HG02610 (cell line): ENCODE measurements around the gene HAAO.
"Not testable (repeated sequence)": the region's sequence is repeated elsewhere in the genome, so short reads cannot be mapped to it uniquely, and the experiment has no call there.

Experiments
- ATAC-seq: cut with Tn5 transposase; IDR thresholded peaks from one replicate; pipeline ENCODE4 v1.9.1; 2021; ENCODE audit warnings: mild to moderate bottlenecking, moderate library complexity; ENCODE audit not compliant: unreplicated experiment

The HAAO gene

GRCh38 chr2:42752816-42753813, 39.3 kb downstream of the HAAO start:
- peak; percentile 25 for ATAC-seq

GRCh38 chr2:42752314-42752713, 40.1 kb downstream of the HAAO start:
- ATAC-seq, result peak; percentile 69

- ATAC-seq, result no peak
Measured at GRCh38 chr2:42748840-42749239, 43.5 kb downstream of the HAAO start.

GRCh38 chr2:42747422-42747821, 45.0 kb downstream of the HAAO start:
- no peak for ATAC-seq

- no peak for ATAC-seq
Measured at GRCh38 chr2:42744545-42745082, 47.8 kb downstream of the HAAO start.

GRCh38 chr2:42743659-42743990, 48.8 kb downstream of the HAAO start:
- ATAC-seq, result no peak

GRCh38 chr2:42742740-42743658, 49.4 kb downstream of the HAAO start:
- no peak for ATAC-seq

- no peak for ATAC-seq
Measured at GRCh38 chr2:42741140-42741539, 51.2 kb downstream of the HAAO start.

- ATAC-seq, result no peak
Measured at GRCh38 chr2:42736598-42737322, 55.6 kb downstream of the HAAO start.

GRCh38 chr2:42733852-42734251, 58.5 kb downstream of the HAAO start:
- no peak for ATAC-seq

- not testable (repeated sequence) for ATAC-seq
Measured at GRCh38 chr2:42731316-42731715, 61.1 kb downstream of the HAAO start.

GRCh38 chr2:42726680-42727079, 65.7 kb downstream of the HAAO start:
- no peak for ATAC-seq

- ATAC-seq, result no peak
Measured at GRCh38 chr2:42725657-42726056, 66.7 kb downstream of the HAAO start.

- ATAC-seq, result no peak
Measured at GRCh38 chr2:42724886-42725285, 67.5 kb downstream of the HAAO start.

GRCh38 chr2:42723465-42723864, 68.9 kb downstream of the HAAO start:
- no peak for ATAC-seq

GRCh38 chr2:42722320-42723190, 69.8 kb downstream of the HAAO start:
- ATAC-seq, result peak; percentile 99

GRCh38 chr2:42721898-42722297, 70.5 kb downstream of the HAAO start:
- ATAC-seq, result peak; percentile 2
